GM12891 (cell line): ENCODE measurements around the gene PTPRN2. TPM values are rescaled to one million over a fixed set of nuclear protein-coding genes. Genes with fewer than 3 reads are reported as not detected.
"Not testable (repeated sequence)": the region's sequence is repeated elsewhere in the genome, so short reads cannot be mapped to it uniquely, and the experiment has no call there.

Experiments
- DNase-seq: peaks from one replicate; pipeline ENCODE4 v3.0.0; 2011; ENCODE audit warnings: low spot score; ENCODE audit not compliant: insufficient read length
- FAIRE-seq: peaks from 2 replicates; lab custom pipeline; 2011; peaks lifted over from hg19 to GRCh38; lab: Jason Lieb, UNC
- PAX5 ChIP-seq: IDR thresholded peaks from 2 replicates; pipeline ENCODE4 v1.6.1; 2011; ENCODE audit warnings: low read length, moderate library complexity, mild to moderate bottlenecking; ENCODE audit not compliant: insufficient read depth, severe bottlenecking
- POLR2A ChIP-seq: IDR thresholded peaks from 2 replicates; pipeline ENCODE4 v1.6.1; 2011; ENCODE audit warnings: low read depth, low read length, control low read depth
- POLR2AphosphoS5 ChIP-seq: IDR thresholded peaks from 2 replicates; pipeline ENCODE4 v1.6.1; 2011; ENCODE audit warnings: low read depth, low read length, control low read depth
- POU2F2 ChIP-seq: IDR thresholded peaks from 2 replicates; pipeline ENCODE4 v1.6.1; 2011; ENCODE audit warnings: low read depth, mild to moderate bottlenecking, control low read depth, low read length, moderate library complexity
- SPI1 ChIP-seq: IDR thresholded peaks from 2 replicates; pipeline ENCODE4 v1.6.1; 2011; ENCODE audit warnings: low read depth, low read length, control low read depth
- TAF1 ChIP-seq: IDR thresholded peaks from 2 replicates; pipeline ENCODE4 v1.6.1; 2011; ENCODE audit warnings: low read depth, low read length, control low read depth
- polyA plus RNA-seq: library from polyadenylated mRNA; unstranded; fragments of >200 nt; gene quantifications from one replicate; pipeline ENCODE4 v1.2.1, GENCODE V29; 2012; ENCODE audit warnings: low read depth, missing spikeins, inconsistent platforms; ENCODE audit not compliant: missing spikeins

The PTPRN2 gene
- 2.0 TPM for polyA plus RNA-seq

- DNase-seq (peak; percentile 92), FAIRE-seq (no peak)
- TF ChIP-seq TAF1 (no peak), POLR2AphosphoS5 (no peak), PAX5 (no peak), SPI1 (no peak), POLR2A (no peak), POU2F2 (no peak)
Measured at GRCh38 chr7:158587162-158588084, at the start of gene PTPRN2. TSS of gene PTPRN2 (minus strand) at chr7:158587823.

- TF ChIP-seq PAX5 (peak; percentile 25), SPI1 (no peak)
- no peak for FAIRE-seq
- DNase-seq: no peak
Measured at GRCh38 chr7:158633055-158633956, 45.7 kb upstream of the PTPRN2 start.

GRCh38 chr7:158631574-158632195 lies 44.1 kb upstream of the PTPRN2 start:
- TF ChIP-seq TAF1 (no peak), POLR2A (no peak), POU2F2 (no peak), PAX5 (no peak), SPI1 (no peak), POLR2AphosphoS5 (no peak)
- no peak for DNase-seq
- FAIRE-seq: no peak

GRCh38 chr7:158626289-158626688 lies 38.7 kb upstream of the PTPRN2 start:
- not testable (repeated sequence) for DNase-seq, FAIRE-seq

- FAIRE-seq: no peak
- no peak for TF ChIP-seq POU2F2
- TF ChIP-seq PAX5: no peak
- no peak for TF ChIP-seq POLR2AphosphoS5
- DNase-seq: no peak
Measured at GRCh38 chr7:158623241-158623640, 35.6 kb upstream of the PTPRN2 start.

- DNase-seq: no peak
- TF ChIP-seq POU2F2 (no peak), TAF1 (no peak), PAX5 (no peak)
- no peak for FAIRE-seq
Measured at GRCh38 chr7:158620839-158621441, 33.3 kb upstream of the PTPRN2 start.

- TF ChIP-seq SPI1 (no peak), TAF1 (no peak), PAX5 (no peak), POLR2A (no peak)
- no peak for FAIRE-seq
Measured at GRCh38 chr7:158620418-158620817, 32.8 kb upstream of the PTPRN2 start.

GRCh38 chr7:158618745-158619140 lies 31.1 kb upstream of the PTPRN2 start:
- TF ChIP-seq POLR2AphosphoS5 (no peak), PAX5 (no peak), POU2F2 (no peak), SPI1 (no peak), TAF1 (no peak), POLR2A (no peak)
- no peak for DNase-seq
- no peak for FAIRE-seq

More at GRCh38 chr7:158620418-158620817, 32.8 kb upstream of the PTPRN2 start:
- no peak for DNase-seq

- TF ChIP-seq POLR2A (no peak), TAF1 (no peak), PAX5 (no peak), POU2F2 (no peak), SPI1 (no peak), POLR2AphosphoS5 (no peak)
- no peak for FAIRE-seq
- DNase-seq: no peak
Measured at GRCh38 chr7:158617737-158618128, 30.1 kb upstream of the PTPRN2 start.

- FAIRE-seq (no peak), DNase-seq (no peak)
- TF ChIP-seq POU2F2 (no peak), PAX5 (no peak), POLR2AphosphoS5 (no peak), SPI1 (no peak), TAF1 (no peak), POLR2A (no peak)
Measured at GRCh38 chr7:158616050-158616449, 28.4 kb upstream of the PTPRN2 start.
